NCI-H524 (cell line): ENCODE results near the gene MED14.

Source experiments
- DNase-seq, 2 experiments: peaks; one replicate each; lab custom pipeline; 2025; lab: John Stamatoyannopoulos, UW

MED14 gene

DNA sequence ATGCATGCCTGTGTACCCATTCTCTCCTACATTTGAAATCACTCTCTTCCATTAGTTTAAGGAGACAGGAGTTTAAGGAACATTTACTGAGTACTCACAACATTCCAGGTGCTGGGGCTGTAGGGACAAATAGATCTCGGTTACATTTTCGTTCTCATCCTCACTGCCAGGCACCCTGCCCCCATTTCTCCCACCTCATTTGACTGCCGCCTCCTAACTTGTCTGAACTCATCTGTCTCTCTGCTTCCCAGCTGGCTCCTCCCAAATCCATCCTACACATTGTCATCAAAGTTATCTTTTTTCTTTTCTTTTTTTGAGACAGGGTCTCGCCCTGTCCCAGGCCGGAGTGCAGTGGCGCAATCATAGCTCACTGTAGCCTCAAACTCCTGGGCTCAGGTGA lies 131.9 kb downstream of the MED14 start:
- DNase-seq, result no peak
